Duodenal mucosa (tissue), 2 donors: ENCODE data around the gene KCNIP4.

Source experiments
- H3K27ac ChIP-seq: one replicate; pipeline ENCODE4 v1.7.0; 2013; ENCODE audit warnings: low read depth, low read length
- H3K27me3 ChIP-seq, 2 donors: one replicate each; pipeline ENCODE4 v1.7.0; 2013; ENCODE audit warnings: low read length in 2 of 2, control low read depth in 1 of 2; ENCODE audit not compliant: insufficient read depth in 2 of 2, control insufficient read depth in 1 of 2
- H3K36me3 ChIP-seq, 2 donors: one replicate each; pipeline ENCODE4 v1.7.0; 2013; ENCODE audit warnings: low read length in 2 of 2, control low read depth in 1 of 2; ENCODE audit not compliant: insufficient read depth in 2 of 2, control insufficient read depth in 1 of 2
- H3K4me1 ChIP-seq, 2 donors: one replicate each; pipeline ENCODE4 v1.7.0; 2013; ENCODE audit warnings: low read length in 2 of 2, control low read depth in 1 of 2; ENCODE audit not compliant: insufficient read depth in 2 of 2, control insufficient read depth in 1 of 2
- H3K4me3 ChIP-seq, 2 donors: one replicate each; pipeline ENCODE4 v1.7.0; 2013; ENCODE audit warnings: low read length in 2 of 2, low read depth in 1 of 2
- H3K9ac ChIP-seq, 2 donors: one replicate each; pipeline ENCODE4 v1.7.0; 2013; ENCODE audit warnings: low read length in 2 of 2, low read depth in 1 of 2
- H3K9me3 ChIP-seq, 2 donors: one replicate each; pipeline ENCODE4 v1.7.0; 2013; ENCODE audit warnings: low read length in 2 of 2, control low read depth in 1 of 2; ENCODE audit not compliant: control insufficient read depth in 1 of 2

Gene KCNIP4

DNA sequence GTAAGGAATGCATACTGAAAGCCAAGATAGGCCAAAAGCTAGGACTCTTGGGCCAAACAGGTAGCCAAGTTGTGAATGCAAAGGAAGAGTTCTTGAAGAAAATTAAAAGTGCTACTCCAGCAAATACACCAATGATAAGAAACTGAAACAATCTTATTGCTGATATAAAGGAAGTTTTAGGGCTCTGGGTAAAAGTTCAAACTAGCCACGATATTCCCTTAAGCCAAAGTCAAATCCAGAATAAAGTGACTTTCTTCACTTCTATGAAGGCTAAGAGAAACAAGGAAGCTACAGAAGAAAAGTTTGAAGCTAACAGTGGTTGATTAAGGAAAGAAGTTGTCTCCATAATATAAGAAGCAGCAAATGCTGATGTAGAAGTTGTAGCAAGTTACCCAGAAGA is 850.7 kb downstream of the KCNIP4 start:
- H3K27me3 ChIP-seq, result no peaks in the 10 kb centered on the region
- H3K36me3 ChIP-seq, result no peaks in the 10 kb centered on the region
- H3K9ac ChIP-seq, result no peak overlapping the region
- no peak overlapping the region for H3K4me3 ChIP-seq
- H3K27ac ChIP-seq, result no peak overlapping the region
- no peaks in the 10 kb centered on the region for H3K4me1 ChIP-seq
- no peaks in the 10 kb centered on the region for H3K9me3 ChIP-seq

GRCh38 chr4:21097026-21097425 is 851.5 kb downstream of the KCNIP4 start:
- H3K9ac ChIP-seq, result no peak overlapping the region
- no peak overlapping the region for H3K4me3 ChIP-seq
- H3K4me1 ChIP-seq, result no peaks in the 10 kb centered on the region
- no peaks in the 10 kb centered on the region for H3K9me3 ChIP-seq
- no peaks in the 10 kb centered on the region for H3K36me3 ChIP-seq
- no peaks in the 10 kb centered on the region for H3K27me3 ChIP-seq
- no peak overlapping the region for H3K27ac ChIP-seq

DNA sequence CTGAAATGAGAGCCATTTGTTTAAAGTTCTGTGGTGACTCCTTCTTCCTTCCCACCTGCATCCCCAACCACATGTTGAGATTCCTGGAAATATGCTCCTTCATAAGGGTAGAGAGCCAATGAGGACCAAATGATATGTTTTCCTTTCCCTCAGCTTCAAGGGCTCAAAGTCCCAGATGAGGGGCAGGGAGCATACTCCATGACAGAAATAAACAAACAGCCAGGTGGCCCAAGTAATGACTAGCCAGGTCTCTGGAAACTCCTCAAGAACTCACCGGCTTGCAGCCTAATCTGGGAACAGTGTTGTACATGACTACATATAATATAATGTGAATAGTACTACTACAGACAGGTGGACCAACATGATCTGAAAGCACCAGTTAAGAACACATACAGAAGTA is 856.0 kb downstream of the KCNIP4 start:
- Histone ChIP-seq H3K27me3 (no peaks in the 10 kb centered on the region), H3K27ac (no peak overlapping the region), H3K4me3 (no peak overlapping the region), H3K4me1 (no peaks in the 10 kb centered on the region), H3K9me3 (no peaks in the 10 kb centered on the region), H3K9ac (no peak overlapping the region), H3K36me3 (no peaks in the 10 kb centered on the region)

DNA sequence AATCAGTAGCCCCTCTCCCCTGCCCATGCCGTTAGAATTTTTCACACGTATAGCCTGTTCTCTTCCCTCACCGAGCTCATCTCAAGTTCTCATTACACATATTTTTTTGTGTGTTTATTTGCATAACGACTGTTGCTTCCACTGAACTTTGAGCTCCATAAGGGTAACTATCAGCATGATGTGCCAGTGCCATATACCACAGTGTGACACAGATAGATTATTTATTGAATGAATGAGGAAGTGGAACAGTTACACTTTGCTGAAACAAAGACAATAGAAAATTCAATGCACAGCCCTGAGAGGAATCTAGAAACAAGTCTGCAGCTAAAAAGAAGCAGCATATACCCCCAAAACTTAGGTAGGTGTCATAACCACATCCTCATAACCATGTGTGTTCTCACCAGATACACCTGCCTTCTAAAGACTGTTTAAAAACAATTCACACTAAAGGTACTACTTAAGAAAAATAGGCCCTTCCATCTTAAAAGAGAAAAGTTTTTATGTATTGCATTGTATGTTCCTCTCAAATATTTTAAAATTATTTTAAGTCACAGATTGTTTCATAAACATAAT is 858.4 kb downstream of the KCNIP4 start:
- Histone ChIP-seq H3K27ac (no peak overlapping the region), H3K27me3 (no peaks in the 10 kb centered on the region), H3K9me3 (no peaks in the 10 kb centered on the region), H3K4me1 (no peaks in the 10 kb centered on the region), H3K4me3 (no peak overlapping the region), H3K9ac (no peak overlapping the region), H3K36me3 (no peaks in the 10 kb centered on the region)

- H3K27ac ChIP-seq, result no peak overlapping the region
- no peak overlapping the region for H3K9ac ChIP-seq
- H3K27me3 ChIP-seq, result no peaks in the 10 kb centered on the region
- H3K36me3 ChIP-seq, result no peaks in the 10 kb centered on the region
- H3K4me1 ChIP-seq, result no peaks in the 10 kb centered on the region
- H3K9me3 ChIP-seq, result peaks cover 0 to 3% of the 10 kb centered on the region in 2 donors
- H3K4me3 ChIP-seq, result no peak overlapping the region
These were observed 865.2 kb downstream of the KCNIP4 start for GRCh38 chr4:21083413-21083812.

- Histone ChIP-seq H3K36me3 (no peaks in the 10 kb centered on the region), H3K27me3 (no peaks in the 10 kb centered on the region), H3K9me3 (no peaks in the 10 kb centered on the region), H3K4me3 (no peak overlapping the region), H3K27ac (no peak overlapping the region), H3K4me1 (no peaks in the 10 kb centered on the region), H3K9ac (no peak overlapping the region)
These were observed 870.6 kb downstream of the KCNIP4 start for GRCh38 chr4:21077967-21078366.

DNA sequence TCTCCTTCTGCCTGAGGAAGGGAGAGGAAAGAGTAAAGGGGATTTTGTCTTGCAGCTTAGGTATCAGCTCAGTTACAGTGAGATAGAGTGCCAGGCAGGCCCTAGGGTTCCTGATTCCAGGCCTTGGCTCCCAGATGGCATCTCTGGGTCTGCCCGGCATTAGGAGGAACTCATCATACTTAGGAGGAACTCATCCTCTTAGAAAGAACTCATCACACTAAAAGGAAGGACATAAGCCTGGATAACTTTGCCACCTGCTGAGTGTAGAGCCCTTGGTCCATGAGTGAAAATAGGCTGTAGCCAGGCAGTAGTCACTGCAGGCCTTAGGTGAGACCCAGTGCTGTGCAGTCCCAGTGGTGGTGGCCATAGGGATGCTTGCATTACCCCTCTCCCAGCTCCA is 881.2 kb downstream of the KCNIP4 start:
- no peaks in the 10 kb centered on the region for H3K27me3 ChIP-seq
- no peak overlapping the region for H3K27ac ChIP-seq
- no peak overlapping the region for H3K9ac ChIP-seq
- no peaks in the 10 kb centered on the region for H3K4me1 ChIP-seq
- no peaks in the 10 kb centered on the region for H3K36me3 ChIP-seq
- no peak overlapping the region for H3K4me3 ChIP-seq
- H3K9me3 ChIP-seq, result no peaks in the 10 kb centered on the region

GRCh38 chr4:21061902-21062301 is 886.7 kb downstream of the KCNIP4 start:
- H3K27ac ChIP-seq, result no peak overlapping the region

DNA sequence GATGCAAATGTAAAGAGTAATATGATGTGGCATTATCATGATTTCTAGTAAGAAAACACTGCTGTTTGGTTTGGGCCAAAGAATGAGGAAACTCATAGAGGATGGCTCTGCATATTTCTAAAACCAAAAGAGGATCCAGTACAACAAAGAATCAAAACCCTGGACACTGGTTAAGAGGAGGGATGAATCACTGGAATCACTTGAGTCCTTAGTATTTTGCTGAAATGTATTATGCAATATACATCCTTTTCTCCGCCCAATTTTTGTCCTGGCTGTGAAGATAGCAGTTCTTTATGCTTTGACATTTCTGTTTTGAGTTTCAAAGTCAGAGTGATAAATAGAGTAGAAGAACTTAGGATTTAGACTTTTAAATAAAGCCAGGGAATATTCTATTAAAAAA is 902.4 kb downstream of the KCNIP4 start:
- no peaks in the 10 kb centered on the region for H3K36me3 ChIP-seq
- H3K27ac ChIP-seq, result no peak overlapping the region
- H3K27me3 ChIP-seq, result no peaks in the 10 kb centered on the region
- no peaks in the 10 kb centered on the region for H3K4me1 ChIP-seq
- H3K4me3 ChIP-seq, result no peak overlapping the region
- H3K9ac ChIP-seq, result no peak overlapping the region
- H3K9me3 ChIP-seq, result peaks cover 0 to 2% of the 10 kb centered on the region in 2 donors

More at GRCh38 chr4:21061902-21062301, 886.7 kb downstream of the KCNIP4 start:
- H3K36me3 ChIP-seq, result no peaks in the 10 kb centered on the region
- H3K9ac ChIP-seq, result no peak overlapping the region
- H3K27me3 ChIP-seq, result no peaks in the 10 kb centered on the region
- H3K4me1 ChIP-seq, result no peaks in the 10 kb centered on the region
- H3K4me3 ChIP-seq, result no peak overlapping the region
- H3K9me3 ChIP-seq, result no peaks in the 10 kb centered on the region

DNA sequence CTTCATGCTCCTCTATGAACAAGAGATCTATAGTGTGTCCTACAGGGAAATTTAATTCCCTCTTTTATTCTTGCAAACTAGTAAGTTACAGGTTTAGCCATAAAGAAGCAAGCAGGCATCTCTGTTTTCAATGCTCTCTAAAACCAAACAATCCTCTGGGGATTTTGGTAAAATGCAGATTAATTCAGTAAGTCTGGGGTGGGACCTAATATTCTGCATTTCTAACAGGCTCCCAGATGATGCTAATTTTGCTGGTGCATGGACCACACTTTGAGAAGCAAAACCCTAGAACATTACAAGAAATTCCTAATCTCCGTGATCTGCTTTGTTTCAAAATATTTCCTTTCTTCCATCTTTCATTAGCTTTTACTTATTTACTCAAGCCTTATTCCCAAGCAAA is 903.5 kb downstream of the KCNIP4 start:
- no peaks in the 10 kb centered on the region for H3K27me3 ChIP-seq
- H3K4me3 ChIP-seq, result no peak overlapping the region
- no peaks in the 10 kb centered on the region for H3K36me3 ChIP-seq
- no peaks in the 10 kb centered on the region for H3K9me3 ChIP-seq
- no peaks in the 10 kb centered on the region for H3K4me1 ChIP-seq
- no peak overlapping the region for H3K9ac ChIP-seq
- no peak overlapping the region for H3K27ac ChIP-seq

- no peaks in the 10 kb centered on the region for H3K27me3 ChIP-seq
- H3K27ac ChIP-seq, result no peak overlapping the region
- H3K9ac ChIP-seq, result no peak overlapping the region
- H3K36me3 ChIP-seq, result no peaks in the 10 kb centered on the region
- H3K4me1 ChIP-seq, result no peaks in the 10 kb centered on the region
- H3K9me3 ChIP-seq, result no peaks in the 10 kb centered on the region
- no peak overlapping the region for H3K4me3 ChIP-seq
These were observed 906.9 kb downstream of the KCNIP4 start for GRCh38 chr4:21041708-21042107.
